Activated T-helper 1 cell treated with anti-CD3 and anti-CD28 coated beads, Interleukin-12 subunit alpha, Interleukin-12 subunit beta, Interleukin-2, Interleukin-4 antibody, amounts not matched to agents 30 ng/mL and 10 ng/mL and 1 ng/mL, durations not matched to agents 14 hours and 24 hours and 36 hours (primary cell): ENCODE results near the gene TMEM191B. TPM values are rescaled to one million over a fixed set of nuclear protein-coding genes. Genes with fewer than 3 reads are reported as not detected.
"Not testable (repeated sequence)": the region's sequence is repeated elsewhere in the genome, so short reads cannot be mapped to it uniquely, and the experiment has no call there.

Experiments used
- DNase-seq: peaks from one replicate; pipeline ENCODE4 v3.0.0; 2021; ENCODE audit warnings: low spot score
- H3K27ac Mint-ChIP-seq: one replicate; pipeline ENCODE4 v1.8.0; 2021; ENCODE audit warnings: mild to moderate bottlenecking, mixed read lengths
- H3K27me3 Mint-ChIP-seq: one replicate; pipeline ENCODE4 v1.8.0; 2022; ENCODE audit warnings: mild to moderate bottlenecking, moderate library complexity, mixed read lengths; ENCODE audit not compliant: insufficient read depth
- H3K36me3 Mint-ChIP-seq: one replicate; pipeline ENCODE4 v1.8.0; 2021; ENCODE audit warnings: low read depth, mixed read lengths
- H3K4me1 Mint-ChIP-seq: one replicate; pipeline ENCODE4 v1.8.0; 2021; ENCODE audit warnings: low read depth, mixed read lengths
- H3K4me3 Mint-ChIP-seq: one replicate; pipeline ENCODE4 v1.8.0; 2021; ENCODE audit warnings: mild to moderate bottlenecking, moderate library complexity, mixed read lengths
- H3K9me3 Mint-ChIP-seq: one replicate; pipeline ENCODE4 v1.8.0; 2021; ENCODE audit warnings: mixed read lengths
- intact Hi-C: fragments of 100-400 bp; cut with micrococcal nuclease; formaldehyde crosslinking; loops from one replicate; pipeline ENCODE4 v1.15.1; 2024
- total RNA-seq: library from RNA; stranded (reverse); gene quantifications from 2 replicates; pipeline ENCODE4 v1.2.3, GENCODE V29; 2022

Gene TMEM191B
- not detected in 2 replicates for total RNA-seq

GRCh38 chr22:18527752-18528596 is at the start of gene TMEM191B:
TSS of gene TMEM191B (plus strand) at chr22:18527802. CDS start at chr22:18527981, 179 bp downstream.
- H3K9me3 Mint-ChIP-seq, H3K36me3 Mint-ChIP-seq, intact Hi-C loops, DNase-seq, H3K27me3 Mint-ChIP-seq, H3K27ac Mint-ChIP-seq, H3K4me3 Mint-ChIP-seq, H3K4me1 Mint-ChIP-seq: not testable (repeated sequence)

DNA sequence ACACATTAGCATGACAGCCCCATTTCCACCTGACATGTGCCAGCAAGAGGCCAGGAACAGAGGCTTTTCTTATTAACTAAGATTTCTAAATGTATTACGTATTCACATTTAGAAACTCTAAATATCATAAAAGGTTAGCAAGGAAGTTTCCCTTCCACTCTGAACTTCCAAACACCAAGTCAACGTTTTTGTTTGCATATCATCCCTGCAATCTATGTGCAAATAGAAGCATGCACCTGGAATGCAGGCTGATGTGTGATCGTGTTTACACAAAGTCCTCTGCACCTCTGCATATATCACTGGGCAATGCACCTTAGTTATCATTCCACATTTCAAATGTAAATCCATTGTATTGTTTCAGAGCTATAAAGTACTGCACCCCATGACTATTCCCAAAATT is 31.4 kb upstream of the TMEM191B start:
- H3K27me3 Mint-ChIP-seq, intact Hi-C loops, H3K4me1 Mint-ChIP-seq, H3K9me3 Mint-ChIP-seq, H3K27ac Mint-ChIP-seq, H3K4me3 Mint-ChIP-seq, DNase-seq, H3K36me3 Mint-ChIP-seq: not testable (repeated sequence)

- DNase-seq, H3K27ac Mint-ChIP-seq, intact Hi-C loops, H3K36me3 Mint-ChIP-seq, H3K9me3 Mint-ChIP-seq, H3K4me3 Mint-ChIP-seq, H3K27me3 Mint-ChIP-seq, H3K4me1 Mint-ChIP-seq: not testable (repeated sequence)
These were observed 16.3 kb upstream of the TMEM191B start for GRCh38 chr22:18511327-18511726.

- H3K4me1 Mint-ChIP-seq, intact Hi-C loops, H3K27me3 Mint-ChIP-seq, H3K36me3 Mint-ChIP-seq, H3K27ac Mint-ChIP-seq, H3K9me3 Mint-ChIP-seq, DNase-seq, H3K4me3 Mint-ChIP-seq: not testable (repeated sequence)
These were observed 15.2 kb upstream of the TMEM191B start for GRCh38 chr22:18512378-18512777.

- not testable (repeated sequence) for H3K27ac Mint-ChIP-seq, DNase-seq, H3K4me3 Mint-ChIP-seq
These were observed 14.1 kb upstream of the TMEM191B start for GRCh38 chr22:18513454-18513853.

DNA sequence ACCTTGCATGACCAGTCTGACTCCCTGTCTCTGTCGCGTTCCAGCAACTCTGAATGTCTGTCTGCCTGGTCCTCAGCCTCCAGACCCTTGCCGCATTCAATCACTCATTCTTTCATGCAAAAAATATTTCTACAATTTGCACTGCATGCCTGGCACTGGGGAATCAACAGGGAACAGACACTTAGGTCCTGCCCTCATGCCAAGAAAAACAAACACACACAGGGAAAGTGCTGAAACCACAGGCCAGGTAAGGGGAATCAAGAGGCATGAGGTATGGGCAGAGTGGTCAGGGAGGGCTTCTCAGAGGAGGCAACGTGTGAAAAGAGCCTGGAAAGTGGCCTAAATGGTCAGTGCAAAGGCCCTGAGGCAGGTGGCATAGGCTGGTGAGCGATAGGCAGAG is 9.5 kb upstream of the TMEM191B start, which contains the start of gene GGTLC3:
GGTLC3 (minus strand) TSS at position 101 of the 400 bp plus-strand sequence. CDS start 264 bp downstream, outside the sequence.
- DNase-seq, H3K27me3 Mint-ChIP-seq, H3K4me3 Mint-ChIP-seq, H3K9me3 Mint-ChIP-seq, H3K27ac Mint-ChIP-seq, H3K4me1 Mint-ChIP-seq, intact Hi-C loops, H3K36me3 Mint-ChIP-seq: not testable (repeated sequence)

More at GRCh38 chr22:18513454-18513853, 14.1 kb upstream of the TMEM191B start:
- intact Hi-C loops, H3K9me3 Mint-ChIP-seq, H3K27me3 Mint-ChIP-seq, H3K36me3 Mint-ChIP-seq, H3K4me1 Mint-ChIP-seq: not testable (repeated sequence)

DNA sequence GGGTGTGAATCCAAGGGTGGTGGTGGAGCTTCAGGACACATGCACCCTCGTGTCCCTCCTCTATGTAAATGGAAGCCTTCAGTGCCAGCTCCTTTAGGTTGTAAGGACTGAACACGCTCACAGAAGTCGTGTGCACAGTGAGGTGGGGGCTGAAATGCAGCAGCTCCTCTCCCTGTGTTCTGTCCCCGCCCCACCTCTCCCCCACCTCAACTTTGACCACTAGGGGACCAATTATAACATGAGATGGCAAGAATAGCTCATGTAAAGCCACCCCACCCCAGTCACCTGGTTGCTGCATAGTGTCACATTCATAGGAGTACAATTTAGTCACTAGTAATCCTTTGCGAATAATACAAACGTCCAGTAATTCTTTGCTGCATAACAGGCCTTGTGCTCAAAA is 4.8 kb upstream of the TMEM191B start:
- H3K4me3 Mint-ChIP-seq, H3K36me3 Mint-ChIP-seq, intact Hi-C loops, H3K9me3 Mint-ChIP-seq, H3K27me3 Mint-ChIP-seq, H3K27ac Mint-ChIP-seq, DNase-seq, H3K4me1 Mint-ChIP-seq: not testable (repeated sequence)

DNA sequence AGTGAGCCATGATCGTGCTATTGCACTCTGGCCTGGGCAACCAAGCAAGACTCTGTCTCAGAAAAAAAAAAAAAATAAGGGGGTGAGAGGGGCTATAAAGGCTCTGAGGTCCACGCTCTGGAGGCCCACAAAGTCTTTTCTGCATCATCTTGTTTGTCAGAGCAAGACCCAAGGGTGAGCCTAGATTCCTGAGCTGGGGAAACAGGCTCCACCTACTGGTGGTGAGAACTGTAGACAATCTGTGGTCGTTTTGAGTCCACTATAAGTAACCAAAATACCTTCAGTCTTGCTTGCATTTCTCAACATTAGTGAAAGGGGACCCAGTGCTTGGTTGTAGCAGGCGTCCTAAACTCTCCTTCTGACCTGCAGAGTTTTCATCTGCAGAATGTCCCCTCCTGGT is 4.3 kb upstream of the TMEM191B start:
- H3K36me3 Mint-ChIP-seq, DNase-seq, intact Hi-C loops, H3K27ac Mint-ChIP-seq, H3K4me1 Mint-ChIP-seq, H3K9me3 Mint-ChIP-seq, H3K27me3 Mint-ChIP-seq, H3K4me3 Mint-ChIP-seq: not testable (repeated sequence)

DNA sequence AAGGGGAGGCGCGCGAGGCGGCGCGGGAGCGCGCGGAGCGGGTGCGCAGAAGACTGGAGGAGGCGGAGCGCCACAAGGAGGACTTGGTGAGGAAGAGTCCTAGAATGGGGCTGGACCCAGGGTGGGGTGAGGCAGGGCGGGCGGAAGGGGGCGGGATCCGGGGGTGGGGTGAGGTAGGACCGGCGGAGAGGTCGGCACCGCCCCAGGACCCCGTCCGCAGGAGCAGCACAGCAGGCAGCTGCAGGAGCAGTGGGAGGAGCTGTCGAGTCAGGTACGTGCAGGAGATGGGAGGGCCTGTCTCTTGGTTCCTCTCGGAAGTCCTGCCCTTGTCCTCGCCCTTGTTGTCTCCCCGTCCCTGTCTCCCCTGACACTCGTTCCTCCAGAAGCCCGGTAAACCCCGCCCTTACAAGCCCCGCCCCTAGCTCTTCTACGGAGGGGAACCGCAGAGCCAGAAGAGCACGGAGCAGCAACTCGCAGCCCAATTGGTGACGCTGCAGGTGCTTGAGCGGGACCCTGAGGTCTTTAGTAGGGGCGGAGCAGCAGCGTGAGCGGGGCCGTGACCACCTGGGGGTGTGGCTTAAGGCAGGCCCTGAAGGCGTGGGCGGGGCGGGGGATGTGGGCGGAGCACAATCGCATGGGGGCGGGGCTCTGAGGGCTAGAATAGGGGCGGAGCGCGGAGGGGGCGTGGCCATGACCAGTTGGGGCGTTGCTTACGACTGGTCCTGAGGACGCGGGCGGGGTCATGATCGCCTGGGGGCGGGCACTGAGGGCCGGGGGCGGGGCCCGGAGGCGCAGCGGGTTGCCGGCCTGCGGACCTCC is 1.2 kb downstream of the TMEM191B start:
- H3K36me3 Mint-ChIP-seq, H3K9me3 Mint-ChIP-seq, H3K27ac Mint-ChIP-seq, H3K4me1 Mint-ChIP-seq, intact Hi-C loops, H3K4me3 Mint-ChIP-seq, H3K27me3 Mint-ChIP-seq: not testable (repeated sequence)
- DNase-seq = peak; percentile 71

DNA sequence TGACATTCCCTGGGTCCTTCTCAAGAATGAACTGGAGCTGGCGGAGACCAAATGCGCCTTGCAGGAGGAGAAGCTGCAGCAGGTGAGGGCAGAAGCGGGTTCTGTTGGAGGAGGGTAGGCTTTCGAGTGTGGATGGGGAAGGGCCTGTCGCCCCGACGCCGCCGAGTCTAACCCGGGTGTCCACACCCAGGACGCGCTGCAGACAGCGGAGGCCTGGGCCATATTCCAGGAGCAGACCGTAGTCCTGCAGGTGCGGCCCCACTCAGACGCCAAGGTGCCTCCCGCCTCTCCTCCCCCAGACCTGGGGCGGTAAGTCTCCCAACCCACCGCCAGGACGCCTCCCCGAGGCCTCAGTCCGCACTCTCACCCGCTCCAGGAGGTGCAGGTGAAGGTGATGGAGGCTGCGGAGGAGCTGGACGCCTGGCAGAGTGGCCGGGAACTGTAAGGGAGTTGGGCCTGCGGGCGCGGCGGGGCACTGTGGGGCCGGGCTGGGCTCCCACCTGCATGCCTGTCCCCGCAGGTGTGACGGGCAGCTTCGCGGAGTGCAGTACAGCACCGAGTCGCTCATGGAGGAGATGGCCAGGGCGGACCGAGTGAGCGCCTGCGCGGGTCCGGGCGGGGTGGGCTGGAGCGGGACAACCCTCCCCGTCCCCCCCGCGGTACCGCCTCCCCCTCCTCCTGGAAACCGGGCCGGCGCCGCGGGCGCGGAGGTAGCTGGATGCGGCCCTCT is 2.0 kb downstream of the TMEM191B start:
- H3K27me3 Mint-ChIP-seq, H3K36me3 Mint-ChIP-seq: not testable (repeated sequence)

GRCh38 chr22:18533633-18534032 is 6.0 kb downstream of the TMEM191B start:
- H3K9me3 Mint-ChIP-seq, intact Hi-C loops: not testable (repeated sequence)

More for the DNA sequence above, 2.0 kb downstream of the TMEM191B start:
- H3K4me3 Mint-ChIP-seq, H3K9me3 Mint-ChIP-seq, DNase-seq, H3K4me1 Mint-ChIP-seq, intact Hi-C loops, H3K27ac Mint-ChIP-seq: not testable (repeated sequence)

GRCh38 chr22:18534315-18534714 is 6.7 kb downstream of the TMEM191B start:
- H3K4me3 Mint-ChIP-seq, H3K27me3 Mint-ChIP-seq, H3K27ac Mint-ChIP-seq, H3K9me3 Mint-ChIP-seq, H3K4me1 Mint-ChIP-seq, H3K36me3 Mint-ChIP-seq, DNase-seq, intact Hi-C loops: not testable (repeated sequence)

More at GRCh38 chr22:18533633-18534032, 6.0 kb downstream of the TMEM191B start:
- DNase-seq, H3K4me1 Mint-ChIP-seq, H3K27ac Mint-ChIP-seq, H3K36me3 Mint-ChIP-seq, H3K4me3 Mint-ChIP-seq, H3K27me3 Mint-ChIP-seq: not testable (repeated sequence)
